Transverse colon (tissue), 4 donors: ENCODE measurements around the gene PROCA1. TPM values are rescaled to one million over a fixed set of nuclear protein-coding genes. Genes with fewer than 3 reads are reported as not detected.
A peak's percentile ranks its signal among the peaks of the same experiment; 100 is the strongest.

Experiments
- DNase-seq: peaks from one replicate; pipeline ENCODE4 v3.0.0-alpha.2; 2019
- H3K27ac ChIP-seq, 4 donors: fragments of 200-600 bp; sonication (generic); 2 replicates each; pipeline ENCODE4 v1.5.1; 2016 to 2018; ENCODE audit warnings: inconsistent platforms in 4 of 4
- H3K27me3 ChIP-seq: fragments of 200-600 bp; sonication (generic); 2 replicates; pipeline ENCODE4 v1.5.1; 2017; ENCODE audit warnings: inconsistent platforms
- H3K36me3 ChIP-seq, 4 donors: fragments of 200-600 bp; sonication (generic); 2 replicates each; pipeline ENCODE4 v1.5.1; 2017 to 2019; ENCODE audit warnings: inconsistent platforms in 4 of 4
- H3K4me1 ChIP-seq, 4 donors: fragments of 200-600 bp; sonication (generic); 2 replicates each; pipeline ENCODE4 v1.5.1; 2017 to 2020; ENCODE audit warnings: inconsistent platforms in 4 of 4
- H3K4me3 ChIP-seq, 4 donors: fragments of 200-600 bp; sonication (generic); 1 replicate in 1 of 4; 2 replicates in 3 of 4; pipeline versions ENCODE4 v1.5.1 to v1.6.1; 2017 to 2019; ENCODE audit warnings: inconsistent platforms in 4 of 4
- H3K9me3 ChIP-seq, 2 donors: fragments of 200-600 bp; sonication (generic); 2 replicates each; pipeline ENCODE4 v1.5.1; 2017 to 2019; ENCODE audit warnings: inconsistent platforms in 2 of 2
- CTCF ChIP-seq, 5 experiments: fragments of 200-600 bp in 3 of 5; fragments of 450-650 bp in 2 of 5; sonication (generic) in 3 of 5; IDR thresholded peaks; 1 replicate in 2 of 5; 2 replicates in 3 of 5; pipeline ENCODE4 v1.5.1; 2016 to 2017; ENCODE audit warnings: antibody characterized with exemption in 5 of 5, inconsistent platforms in 3 of 5, mild to moderate bottlenecking in 2 of 5, moderate library complexity in 1 of 5
- EP300 ChIP-seq: sonication (generic); formaldehyde crosslinking; IDR thresholded peaks from one replicate; pipeline ENCODE4 v1.6.1; 2017; ENCODE audit warnings: antibody characterized with exemption, low read depth
- POLR2A ChIP-seq: fragments of 450-650 bp; IDR thresholded peaks from one replicate; pipeline ENCODE4 v1.6.1; 2016; ENCODE audit warnings: antibody characterized with exemption, mild to moderate bottlenecking, moderate library complexity
- POLR2AphosphoS5 ChIP-seq, 3 donors: sonication (generic); formaldehyde crosslinking; IDR thresholded peaks; one replicate each; pipeline ENCODE4 v1.6.1; 2016; ENCODE audit warnings: antibody characterized with exemption in 3 of 3
- WGBS, 2 donors: methylation state at CpG; one replicate each; pipeline ENCODE4 v1.1.5; 2018; ENCODE audit warnings: low coverage in 1 of 2; 5-methylcytosine and 5-hydroxymethylcytosine counted together
- in situ Hi-C, 4 donors: fragments of 200-750 bp; cut with MboI; loops; one replicate each; pipeline versions ENCODE4 v1.15.0 to v1.15.1; 2017; ENCODE audit warnings: low sequenced_read_pairs in 3 of 4, low pct_ligation_motif_present in 1 of 4, low pct_unique_long_range_greater_than_20kb in 1 of 4
- intact Hi-C: fragments of 100-400 bp; cut with DNase I; formaldehyde crosslinking; loops from one replicate; pipeline ENCODE4 v1.15.1; 2023; ENCODE audit warnings: low total_unique reads
- total RNA-seq, 4 donors: library from RNA; depleted of rRNA; stranded (reverse); fragments of >200 nt; gene quantifications; one replicate each; pipeline ENCODE4 v1.1.0, GENCODE V29; 2016

PROCA1 gene
- total RNA-seq, 4 donors from 2014 or later, result 0.96 to 2.9 (median 1.4) TPM; not detected in 1

GRCh38 chr17:28745786-28746411, 34.2 kb upstream of the PROCA1 start:
- peak overlapping the region in 3 of 4 donors; percentile 81 to 89 (median 81) for H3K4me3 ChIP-seq
- DNase-seq, result peak; percentile 61
- peak overlapping the region; percentile 98 to 99 (median 98) for H3K27ac ChIP-seq
- H3K36me3 ChIP-seq, result no peaks in the 10 kb centered on the region
- intact Hi-C loops, result no loop called here
- in situ Hi-C loops, result no loop called here
- H3K27me3 ChIP-seq, result no peaks in the 10 kb centered on the region
- WGBS, 2 donors, result 33% methylated on average over 4 of the region's 4 CpGs; no CpG with 5 or more reads in 1 of the 2 donors
- H3K9me3 ChIP-seq, result no peaks in the 10 kb centered on the region
- no peak for TF ChIP-seq CTCF (IDR thresholded peaks at IDR 0.05)
- TF ChIP-seq POLR2AphosphoS5 (IDR thresholded peaks at IDR 0.05), result no peak
- TF ChIP-seq EP300, result no peak
- no peak for TF ChIP-seq POLR2A
- peaks cover 17 to 83% (median 71%) of the 10 kb centered on the region in 4 donors for H3K4me1 ChIP-seq

- H3K36me3 ChIP-seq, result no peaks in the 10 kb centered on the region
- H3K4me1 ChIP-seq, result peaks cover 17 to 78% (median 65%) of the 10 kb centered on the region in 4 donors
- H3K27me3 ChIP-seq, result no peaks in the 10 kb centered on the region
- peak; percentile 67 for DNase-seq
- peak overlapping the region; percentile 98 to 99 (median 98) for H3K27ac ChIP-seq
- no peaks in the 10 kb centered on the region for H3K9me3 ChIP-seq
- TF ChIP-seq POLR2A (peak; percentile 55), POLR2AphosphoS5 (IDR thresholded peaks at IDR 0.05) (peak in 2 of 3 donors; percentile 19 to 25), EP300 (no peak), CTCF (IDR thresholded peaks at IDR 0.05) (no peak)
- in situ Hi-C loops (no loop called here), intact Hi-C loops (no loop called here)
- peak overlapping the region; percentile 80 to 89 (median 81) for H3K4me3 ChIP-seq
- WGBS, 2 donors, result 3% methylated on average over 29 of the region's 31 CpGs; no CpG with 5 or more reads in 1 of the 2 donors
Observed at GRCh38 chr17:28744972-28745785, 33.5 kb upstream of the PROCA1 start.

- peaks cover 13 to 71% (median 58%) of the 10 kb centered on the region in 4 donors for H3K4me1 ChIP-seq
- intact Hi-C loops, result no loop called here
- peak overlapping the region; percentile 98 to 99 (median 98) for H3K27ac ChIP-seq
- no peaks in the 10 kb centered on the region for H3K27me3 ChIP-seq
- peak; percentile 70 for DNase-seq
- H3K9me3 ChIP-seq, result no peaks in the 10 kb centered on the region
- WGBS, 2 donors, result 1% methylated on average over 42 of the region's 61 CpGs; no CpG with 5 or more reads in 1 of the 2 donors
- H3K4me3 ChIP-seq, result peak overlapping the region; percentile 80 to 89 (median 81)
- in situ Hi-C loops, result no loop called here
- no peaks in the 10 kb centered on the region for H3K36me3 ChIP-seq
- TF ChIP-seq POLR2AphosphoS5 (IDR thresholded peaks at IDR 0.05) (peak in 1 of 3 donors; percentile 9), EP300 (peak; percentile 68), CTCF (IDR thresholded peaks at IDR 0.05) (no peak), POLR2A (peak; percentile 54)
Observed at GRCh38 chr17:28744104-28744971, 32.6 kb upstream of the PROCA1 start.
